Nephron (organoid): ENCODE results near the gene MAD1L1.

Experiments used
- H3K27ac Mint-ChIP-seq, 3 experiments: 2 replicates each; pipeline ENCODE4 v1.8.0; 2020; ENCODE audit warnings: mixed read lengths in 3 of 3, mild to moderate bottlenecking in 2 of 3, moderate library complexity in 1 of 3
- H3K27me3 Mint-ChIP-seq: 2 replicates; pipeline ENCODE4 v1.8.0; 2021; ENCODE audit warnings: low read depth, mild to moderate bottlenecking, moderate library complexity, mixed read lengths
- H3K36me3 Mint-ChIP-seq: 2 replicates; pipeline ENCODE4 v1.8.0; 2020; ENCODE audit warnings: low read depth, mixed read lengths
- H3K4me1 Mint-ChIP-seq: 2 replicates; pipeline ENCODE4 v1.8.0; 2020; ENCODE audit warnings: mixed read lengths
- H3K4me3 Mint-ChIP-seq, 3 experiments: 2 replicates each; pipeline ENCODE4 v1.8.0; 2020; ENCODE audit warnings: mild to moderate bottlenecking in 3 of 3, mixed read lengths in 3 of 3, moderate library complexity in 2 of 3
- H3K9me3 Mint-ChIP-seq: 2 replicates; pipeline ENCODE4 v1.8.0; 2020; ENCODE audit warnings: mixed read lengths
- TF ChIP-seq, protein P1 (sequence below), 3 experiments: fragments of 200-600 bp; sonication (generic); IDR thresholded peaks; one replicate each; pipeline ENCODE4 v1.5.0; 2021; ENCODE audit warnings: antibody characterized with exemption in 3 of 3; ENCODE audit not compliant: unreplicated experiment in 3 of 3

Gene MAD1L1

GRCh38 chr7:2130096-2130375, 102.7 kb downstream of the MAD1L1 start:
- peaks cover 28% of the 10 kb centered on the region for H3K4me1 Mint-ChIP-seq
- TF ChIP-seq, protein P1, sequence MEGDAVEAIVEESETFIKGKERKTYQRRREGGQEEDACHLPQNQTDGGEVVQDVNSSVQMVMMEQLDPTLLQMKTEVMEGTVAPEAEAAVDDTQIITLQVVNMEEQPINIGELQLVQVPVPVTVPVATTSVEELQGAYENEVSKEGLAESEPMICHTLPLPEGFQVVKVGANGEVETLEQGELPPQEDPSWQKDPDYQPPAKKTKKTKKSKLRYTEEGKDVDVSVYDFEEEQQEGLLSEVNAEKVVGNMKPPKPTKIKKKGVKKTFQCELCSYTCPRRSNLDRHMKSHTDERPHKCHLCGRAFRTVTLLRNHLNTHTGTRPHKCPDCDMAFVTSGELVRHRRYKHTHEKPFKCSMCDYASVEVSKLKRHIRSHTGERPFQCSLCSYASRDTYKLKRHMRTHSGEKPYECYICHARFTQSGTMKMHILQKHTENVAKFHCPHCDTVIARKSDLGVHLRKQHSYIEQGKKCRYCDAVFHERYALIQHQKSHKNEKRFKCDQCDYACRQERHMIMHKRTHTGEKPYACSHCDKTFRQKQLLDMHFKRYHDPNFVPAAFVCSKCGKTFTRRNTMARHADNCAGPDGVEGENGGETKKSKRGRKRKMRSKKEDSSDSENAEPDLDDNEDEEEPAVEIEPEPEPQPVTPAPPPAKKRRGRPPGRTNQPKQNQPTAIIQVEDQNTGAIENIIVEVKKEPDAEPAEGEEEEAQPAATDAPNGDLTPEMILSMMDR (IDR thresholded peaks at IDR 0.05; ENCODE audit: unreplicated experiment in 3 of 3) = no peak
- no peak overlapping the region for H3K4me3 Mint-ChIP-seq
- no peaks in the 10 kb centered on the region for H3K27me3 Mint-ChIP-seq
- H3K27ac Mint-ChIP-seq = no peak overlapping the region
- H3K36me3 Mint-ChIP-seq = peaks cover 28% of the 10 kb centered on the region
- H3K9me3 Mint-ChIP-seq = no peaks in the 10 kb centered on the region

DNA sequence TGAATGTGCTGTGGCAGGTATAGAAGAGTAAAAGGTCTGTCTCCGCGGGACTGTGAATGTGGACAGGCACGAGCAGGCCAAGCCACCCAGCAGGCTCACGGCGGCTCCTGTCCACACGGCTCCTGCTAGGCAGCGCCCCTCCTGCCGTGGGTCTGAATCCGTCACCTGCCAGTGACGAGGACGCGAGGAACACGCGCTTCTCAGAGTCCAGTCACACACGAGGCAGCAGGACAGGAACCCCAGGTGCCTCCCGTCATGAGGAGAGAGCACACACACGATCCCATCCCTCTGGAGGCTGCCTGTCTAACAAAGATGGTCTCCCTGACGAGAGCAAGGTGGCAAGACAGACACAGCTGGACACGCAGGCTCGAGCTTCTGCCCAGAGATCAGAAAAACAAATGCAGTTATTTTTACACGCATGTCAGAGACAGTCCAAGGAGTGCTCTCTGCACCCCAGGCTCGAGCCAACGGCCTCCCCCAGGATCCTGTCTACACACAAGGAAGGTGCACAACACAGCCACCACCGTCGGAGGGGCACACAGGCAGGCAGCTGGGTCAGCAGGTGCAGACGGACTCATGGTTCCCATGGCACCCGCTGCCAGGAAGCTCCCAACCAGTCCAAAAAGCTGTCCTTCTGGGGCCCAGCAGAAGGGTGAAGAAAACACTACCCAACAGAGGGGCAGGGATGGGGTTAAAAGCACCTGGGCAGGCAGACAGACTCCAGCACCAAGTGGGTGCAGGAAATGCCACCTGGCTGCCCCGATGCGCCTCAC, 103.2 kb downstream of the MAD1L1 start:
- Mint-ChIP-seq H3K4me3 (no peak overlapping the region), H3K36me3 (peaks cover 25% of the 10 kb centered on the region), H3K9me3 (no peaks in the 10 kb centered on the region), H3K4me1 (peaks cover 28% of the 10 kb centered on the region), H3K27me3 (no peaks in the 10 kb centered on the region), H3K27ac (peak overlapping the region in 2 of 3 experiments; percentile 17 to 41)
- TF ChIP-seq, protein P1 (IDR thresholded peaks at IDR 0.05; ENCODE audit: unreplicated experiment in 3 of 3) = no peak

- Mint-ChIP-seq H3K4me1 (peaks cover 33% of the 10 kb centered on the region), H3K9me3 (no peaks in the 10 kb centered on the region), H3K4me3 (no peak overlapping the region), H3K27me3 (no peaks in the 10 kb centered on the region), H3K27ac (peak overlapping the region in 1 of 3 experiments; percentile 17), H3K36me3 (peaks cover 17% of the 10 kb centered on the region)
- TF ChIP-seq, protein P1 (IDR thresholded peaks at IDR 0.05; ENCODE audit: unreplicated experiment in 3 of 3) = no peak
Measured at GRCh38 chr7:2128601-2129322, 104.0 kb downstream of the MAD1L1 start.

DNA sequence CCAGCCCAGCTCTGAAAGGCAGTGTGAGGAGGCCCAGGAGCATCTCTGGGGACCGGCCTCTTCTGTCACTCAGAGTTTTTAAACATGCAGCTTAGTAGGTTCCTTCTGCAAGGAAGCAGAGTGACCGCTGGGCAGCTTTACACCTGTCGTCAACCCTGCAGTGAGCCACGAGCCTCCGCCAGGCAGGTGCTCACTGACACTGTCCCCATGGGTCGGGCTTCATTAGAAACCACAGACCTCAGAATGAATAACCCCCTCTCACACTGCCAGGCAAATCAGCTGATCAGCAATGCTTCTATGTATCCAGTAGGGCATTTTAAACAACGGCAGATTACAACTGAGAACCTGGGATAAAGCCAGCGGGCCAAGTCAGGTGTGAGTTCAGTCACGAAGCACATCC, 106.1 kb downstream of the MAD1L1 start:
- TF ChIP-seq, protein P1 (IDR thresholded peaks at IDR 0.05; ENCODE audit: unreplicated experiment in 3 of 3) = no peak
- H3K4me3 Mint-ChIP-seq = no peak overlapping the region
- no peak overlapping the region for H3K27ac Mint-ChIP-seq
- H3K9me3 Mint-ChIP-seq = no peaks in the 10 kb centered on the region
- H3K36me3 Mint-ChIP-seq = peaks cover 3% of the 10 kb centered on the region
- peaks cover 33% of the 10 kb centered on the region for H3K4me1 Mint-ChIP-seq
- no peaks in the 10 kb centered on the region for H3K27me3 Mint-ChIP-seq

DNA sequence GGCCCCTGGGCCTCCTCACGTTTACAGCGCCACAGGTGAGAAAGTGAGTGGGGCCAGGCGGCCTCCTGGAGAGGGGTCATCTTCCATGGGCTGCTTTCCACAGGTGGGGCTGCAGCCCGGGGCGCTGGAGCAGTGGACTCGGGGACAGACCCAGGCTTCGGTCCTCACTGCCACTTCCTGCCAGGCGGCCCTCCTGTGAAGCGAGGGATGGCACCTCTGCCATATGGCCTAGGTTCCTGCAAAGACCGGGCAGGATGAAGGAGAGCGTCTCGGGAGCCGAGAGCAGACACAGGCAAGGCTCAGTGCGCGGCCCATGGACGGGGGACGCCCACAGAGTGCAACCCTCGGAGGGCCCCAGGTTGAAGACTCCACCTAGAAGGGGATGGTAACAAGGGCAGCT, 106.8 kb downstream of the MAD1L1 start:
- peaks cover 3% of the 10 kb centered on the region for H3K36me3 Mint-ChIP-seq
- no peak overlapping the region for H3K4me3 Mint-ChIP-seq

More for the DNA sequence above, 106.8 kb downstream of the MAD1L1 start:
- Mint-ChIP-seq H3K27ac (no peak overlapping the region), H3K4me1 (peaks cover 29% of the 10 kb centered on the region), H3K9me3 (no peaks in the 10 kb centered on the region), H3K27me3 (no peaks in the 10 kb centered on the region)
- TF ChIP-seq, protein P1 (IDR thresholded peaks at IDR 0.05; ENCODE audit: unreplicated experiment in 3 of 3) = no peak
